Endodermal cell (in vitro differentiated cells): ENCODE results near the gene SPPL2C. TPM values are rescaled to one million over a fixed set of nuclear protein-coding genes. Genes with fewer than 3 reads are reported as not detected.

Source experiments
- DNase-seq: peaks from one replicate; pipeline ENCODE4 v3.0.0-alpha.2; 2017
- H3K27ac ChIP-seq: 2 replicates; pipeline ENCODE4 v1.5.1; 2013; ENCODE audit warnings: mild to moderate bottlenecking, low read depth, low read length, moderate library complexity
- H3K27me3 ChIP-seq: 2 replicates; pipeline ENCODE4 v1.6.1; 2013; ENCODE audit warnings: mild to moderate bottlenecking, low read length, moderate library complexity; ENCODE audit not compliant: insufficient read depth, control insufficient read depth, poor library complexity, severe bottlenecking
- H3K36me3 ChIP-seq: 2 replicates; pipeline ENCODE4 v1.7.0; 2013; ENCODE audit warnings: mild to moderate bottlenecking, low read length, moderate library complexity; ENCODE audit not compliant: control insufficient read depth, insufficient read depth
- H3K4me1 ChIP-seq: one replicate; pipeline ENCODE4 v1.7.0; 2013; ENCODE audit warnings: low read length; ENCODE audit not compliant: control insufficient read depth, insufficient read depth
- H3K4me3 ChIP-seq: 2 replicates; pipeline ENCODE4 v1.5.1; 2013; ENCODE audit warnings: mild to moderate bottlenecking, low read length, moderate library complexity
- H3K9ac ChIP-seq: 2 replicates; pipeline ENCODE4 v1.6.1; 2013; ENCODE audit warnings: mild to moderate bottlenecking, low read length, moderate library complexity; ENCODE audit not compliant: poor library complexity, severe bottlenecking; ENCODE audit errors: extremely low read depth
- H3K9me3 ChIP-seq: 2 replicates; pipeline ENCODE4 v1.6.1; 2013; ENCODE audit warnings: mild to moderate bottlenecking, low read length, moderate library complexity; ENCODE audit not compliant: control insufficient read depth
- H3K27ac Mint-ChIP-seq: 2 replicates; pipeline ENCODE4 v1.8.0; 2020; ENCODE audit warnings: mixed read lengths
- H3K27me3 Mint-ChIP-seq: 2 replicates; pipeline ENCODE4 v1.8.0; 2021; ENCODE audit warnings: mild to moderate bottlenecking, mixed read lengths; ENCODE audit not compliant: insufficient read depth
- H3K36me3 Mint-ChIP-seq: 2 replicates; pipeline ENCODE4 v1.8.0; 2020; ENCODE audit warnings: low read depth, mixed read lengths
- H3K4me1 Mint-ChIP-seq: 2 replicates; pipeline ENCODE4 v1.8.0; 2020; ENCODE audit warnings: mixed read lengths
- H3K4me3 Mint-ChIP-seq: 2 replicates; pipeline ENCODE4 v1.8.0; 2020; ENCODE audit warnings: mild to moderate bottlenecking, moderate library complexity, mixed read lengths
- H3K9me3 Mint-ChIP-seq: 2 replicates; pipeline ENCODE4 v1.8.0; 2020; ENCODE audit warnings: mild to moderate bottlenecking, mixed read lengths
- CTCF ChIP-seq: fragments of 200-600 bp; sonication (generic); conservative IDR thresholded peaks from 2 replicates; pipeline ENCODE4 v1.5.0; 2021; ENCODE audit warnings: antibody characterized with exemption, mild to moderate bottlenecking
- WGBS, 2 experiments: methylation state at CpG; one replicate each; pipeline versions ENCODE4 v1.1.5 to v1.1.7; 2013; ENCODE audit warnings: missing lambda C conversion rate in 2 of 2, mixed read lengths in 1 of 2; ENCODE audit not compliant: insufficient coverage in 1 of 2, insufficient read length in 1 of 2; 5-methylcytosine and 5-hydroxymethylcytosine counted together
- total RNA-seq, 2 donors: library from RNA; stranded (reverse); fragmentation: NEBNext Ultra II Directional in 1 of 2; extraction: Animal tissue kit (Norgen Biotek cat#: 25700) in 1 of 2; gene quantifications; 2 replicates in 1 of 2; 3 replicates in 1 of 2; pipeline ENCODE4 v1.2.1, GENCODE V29; 2021

SPPL2C gene
- total RNA-seq, 2 donors from 2014 or later: not detected

GRCh38 chr17:45876539-45876938, 31.9 kb downstream of the SPPL2C start:
- H3K27ac Mint-ChIP-seq: no peak overlapping the region
- TF ChIP-seq CTCF: no peak
- no peaks in the 10 kb centered on the region for H3K9me3 Mint-ChIP-seq
- H3K4me1 Mint-ChIP-seq: no peaks in the 10 kb centered on the region
- Histone ChIP-seq H3K27me3 (peaks cover 23% of the 10 kb centered on the region), H3K36me3 (no peaks in the 10 kb centered on the region), H3K27ac (no peak overlapping the region), H3K4me1 (no peaks in the 10 kb centered on the region), H3K9me3 (no peaks in the 10 kb centered on the region), H3K4me3 (no peak overlapping the region), H3K9ac (no peak overlapping the region)
- H3K27me3 Mint-ChIP-seq: peaks cover 8% of the 10 kb centered on the region
- H3K36me3 Mint-ChIP-seq: no peaks in the 10 kb centered on the region
- DNase-seq: no peak
- H3K4me3 Mint-ChIP-seq: no peak overlapping the region
- 79 to 87% methylated on average over 3 of the region's 3 CpGs for WGBS, 2 experiments

- no peak for DNase-seq
- Histone ChIP-seq H3K4me3 (no peak overlapping the region), H3K4me1 (no peaks in the 10 kb centered on the region), H3K27ac (no peak overlapping the region), H3K36me3 (no peaks in the 10 kb centered on the region), H3K9ac (no peak overlapping the region), H3K9me3 (no peaks in the 10 kb centered on the region), H3K27me3 (peaks cover 23% of the 10 kb centered on the region)
- Mint-ChIP-seq H3K27me3 (peaks cover 11% of the 10 kb centered on the region), H3K4me3 (no peak overlapping the region), H3K27ac (no peak overlapping the region), H3K36me3 (no peaks in the 10 kb centered on the region), H3K4me1 (no peaks in the 10 kb centered on the region), H3K9me3 (no peaks in the 10 kb centered on the region)
- no peak for TF ChIP-seq CTCF
- WGBS, 2 experiments: 80 to 89% methylated on average over 1 of the region's 1 CpG
Observed at GRCh38 chr17:45877467-45877866, 32.8 kb downstream of the SPPL2C start.

- Mint-ChIP-seq H3K27me3 (peaks cover 24% of the 10 kb centered on the region), H3K36me3 (no peaks in the 10 kb centered on the region), H3K27ac (no peak overlapping the region), H3K4me3 (no peak overlapping the region), H3K9me3 (no peaks in the 10 kb centered on the region), H3K4me1 (no peaks in the 10 kb centered on the region)
- 88 to 91% methylated on average over 1 to 2 of the region's 2 CpGs for WGBS, 2 experiments
- Histone ChIP-seq H3K4me3 (no peak overlapping the region), H3K4me1 (no peaks in the 10 kb centered on the region), H3K27me3 (peaks cover 16% of the 10 kb centered on the region), H3K27ac (no peak overlapping the region), H3K9me3 (no peaks in the 10 kb centered on the region), H3K36me3 (no peaks in the 10 kb centered on the region), H3K9ac (no peak overlapping the region)
- no peak for DNase-seq
- TF ChIP-seq CTCF: no peak
Observed at GRCh38 chr17:45883063-45883462, 38.4 kb downstream of the SPPL2C start.
